ENCODE data around the gene ACSS3.
"Not testable (repeated sequence)": the region's sequence is repeated elsewhere in the genome, so short reads cannot be mapped to it uniquely, and the experiment has no call there.

The ACSS3 gene

DNA sequence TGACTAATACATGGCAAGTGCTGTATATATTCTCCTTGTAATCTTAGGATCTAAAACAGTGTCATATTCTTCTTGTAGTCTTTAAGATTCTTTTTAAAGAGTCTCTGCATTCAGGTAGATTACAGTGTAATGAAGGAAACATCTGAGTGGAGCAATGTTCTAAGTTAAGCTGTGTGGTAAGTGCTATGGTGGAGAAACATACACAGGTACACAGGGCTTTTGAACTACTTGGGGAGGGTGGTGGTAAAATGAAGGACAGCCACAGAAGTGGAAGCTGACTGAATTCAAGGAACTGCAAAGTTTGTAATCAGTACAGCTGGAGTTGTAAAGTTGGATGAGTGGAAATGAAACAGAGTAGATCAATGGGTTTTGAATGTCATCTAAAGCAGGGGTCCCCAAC is 27.8 kb downstream of the ACSS3 start (continued):
- TF ChIP-seq ZNF112 (tag by site-specific recombination; IDR thresholded peaks at IDR 0.05) (no peak), OVOL3 (tag by site-specific recombination; IDR thresholded peaks at IDR 0.05) (no peak), ZFP69B (tag by site-specific recombination; IDR thresholded peaks at IDR 0.05) (no peak), HOXD13 (CRISPR knock-in tag; IDR thresholded peaks at IDR 0.05; ENCODE audit: borderline replicate concordance) (no peak), ZNF747 (tag by site-specific recombination; IDR thresholded peaks at IDR 0.05) (no peak), ZNF600 (tag by site-specific recombination; IDR thresholded peaks at IDR 0.05) (no peak)
- TF ChIP-seq, protein P1, sequence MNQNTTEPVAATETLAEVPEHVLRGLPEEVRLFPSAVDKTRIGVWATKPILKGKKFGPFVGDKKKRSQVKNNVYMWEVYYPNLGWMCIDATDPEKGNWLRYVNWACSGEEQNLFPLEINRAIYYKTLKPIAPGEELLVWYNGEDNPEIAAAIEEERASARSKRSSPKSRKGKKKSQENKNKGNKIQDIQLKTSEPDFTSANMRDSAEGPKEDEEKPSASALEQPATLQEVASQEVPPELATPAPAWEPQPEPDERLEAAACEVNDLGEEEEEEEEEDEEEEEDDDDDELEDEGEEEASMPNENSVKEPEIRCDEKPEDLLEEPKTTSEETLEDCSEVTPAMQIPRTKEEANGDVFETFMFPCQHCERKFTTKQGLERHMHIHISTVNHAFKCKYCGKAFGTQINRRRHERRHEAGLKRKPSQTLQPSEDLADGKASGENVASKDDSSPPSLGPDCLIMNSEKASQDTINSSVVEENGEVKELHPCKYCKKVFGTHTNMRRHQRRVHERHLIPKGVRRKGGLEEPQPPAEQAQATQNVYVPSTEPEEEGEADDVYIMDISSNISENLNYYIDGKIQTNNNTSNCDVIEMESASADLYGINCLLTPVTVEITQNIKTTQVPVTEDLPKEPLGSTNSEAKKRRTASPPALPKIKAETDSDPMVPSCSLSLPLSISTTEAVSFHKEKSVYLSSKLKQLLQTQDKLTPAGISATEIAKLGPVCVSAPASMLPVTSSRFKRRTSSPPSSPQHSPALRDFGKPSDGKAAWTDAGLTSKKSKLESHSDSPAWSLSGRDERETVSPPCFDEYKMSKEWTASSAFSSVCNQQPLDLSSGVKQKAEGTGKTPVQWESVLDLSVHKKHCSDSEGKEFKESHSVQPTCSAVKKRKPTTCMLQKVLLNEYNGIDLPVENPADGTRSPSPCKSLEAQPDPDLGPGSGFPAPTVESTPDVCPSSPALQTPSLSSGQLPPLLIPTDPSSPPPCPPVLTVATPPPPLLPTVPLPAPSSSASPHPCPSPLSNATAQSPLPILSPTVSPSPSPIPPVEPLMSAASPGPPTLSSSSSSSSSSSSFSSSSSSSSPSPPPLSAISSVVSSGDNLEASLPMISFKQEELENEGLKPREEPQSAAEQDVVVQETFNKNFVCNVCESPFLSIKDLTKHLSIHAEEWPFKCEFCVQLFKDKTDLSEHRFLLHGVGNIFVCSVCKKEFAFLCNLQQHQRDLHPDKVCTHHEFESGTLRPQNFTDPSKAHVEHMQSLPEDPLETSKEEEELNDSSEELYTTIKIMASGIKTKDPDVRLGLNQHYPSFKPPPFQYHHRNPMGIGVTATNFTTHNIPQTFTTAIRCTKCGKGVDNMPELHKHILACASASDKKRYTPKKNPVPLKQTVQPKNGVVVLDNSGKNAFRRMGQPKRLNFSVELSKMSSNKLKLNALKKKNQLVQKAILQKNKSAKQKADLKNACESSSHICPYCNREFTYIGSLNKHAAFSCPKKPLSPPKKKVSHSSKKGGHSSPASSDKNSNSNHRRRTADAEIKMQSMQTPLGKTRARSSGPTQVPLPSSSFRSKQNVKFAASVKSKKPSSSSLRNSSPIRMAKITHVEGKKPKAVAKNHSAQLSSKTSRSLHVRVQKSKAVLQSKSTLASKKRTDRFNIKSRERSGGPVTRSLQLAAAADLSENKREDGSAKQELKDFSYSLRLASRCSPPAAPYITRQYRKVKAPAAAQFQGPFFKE (tag by site-specific recombination; IDR thresholded peaks at IDR 0.05; ENCODE audit: borderline replicate concordance) = no peak

DNA sequence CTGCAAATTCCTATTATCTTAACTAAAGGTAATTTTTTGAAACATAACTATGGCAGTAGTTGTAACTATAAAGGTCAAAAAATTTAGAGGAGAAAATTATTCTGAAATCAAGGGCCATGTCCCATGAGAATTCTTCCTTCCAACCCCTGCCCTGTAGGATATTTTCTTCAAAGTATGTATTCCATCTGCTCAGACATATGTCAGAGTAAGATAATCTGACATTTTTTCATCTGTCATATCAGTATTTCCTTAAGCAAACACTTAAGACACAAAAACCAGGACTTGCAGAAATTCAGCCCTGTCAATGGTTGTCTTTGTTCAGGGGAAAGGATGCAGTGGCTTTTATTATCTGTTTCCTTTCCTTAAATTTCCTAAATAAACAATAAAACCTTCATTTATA is 36.3 kb downstream of the ACSS3 start:
- ChIA-PET POLR2A (no interaction called here), CTCF (no interaction called here)
- no peak overlapping the region for H3K4me3 ChIP-seq (ENCODE audit: low read depth, low read length)
- H3K9me3 ChIP-seq (ENCODE audit: control insufficient read depth, insufficient read depth, low read depth, low read length) = no peaks in the 10 kb centered on the region
- no peak overlapping the region for H3K27ac ChIP-seq (ENCODE audit: extremely low read depth, low read depth, low read length)
- H3K4me1 ChIP-seq (ENCODE audit: control insufficient read depth, insufficient read depth, low read length) = no peaks in the 10 kb centered on the region
- TF ChIP-seq ZNF600 (tag by site-specific recombination; IDR thresholded peaks at IDR 0.05) (no peak), ZNF677 (tag by site-specific recombination; IDR thresholded peaks at IDR 0.05) (no peak), YY2 (tag by site-specific recombination; IDR thresholded peaks at IDR 0.05) (no peak), ZNF426 (tag by site-specific recombination; IDR thresholded peaks at IDR 0.05) (no peak), ZNF776 (tag by site-specific recombination; IDR thresholded peaks at IDR 0.05; ENCODE audit: borderline replicate concordance) (no peak), ZNF785 (tag by site-specific recombination; IDR thresholded peaks at IDR 0.05) (no peak), BCL11B (tag by site-specific recombination; IDR thresholded peaks at IDR 0.05; ENCODE audit: low read depth) (no peak)
- TF ChIP-seq, protein P2, sequence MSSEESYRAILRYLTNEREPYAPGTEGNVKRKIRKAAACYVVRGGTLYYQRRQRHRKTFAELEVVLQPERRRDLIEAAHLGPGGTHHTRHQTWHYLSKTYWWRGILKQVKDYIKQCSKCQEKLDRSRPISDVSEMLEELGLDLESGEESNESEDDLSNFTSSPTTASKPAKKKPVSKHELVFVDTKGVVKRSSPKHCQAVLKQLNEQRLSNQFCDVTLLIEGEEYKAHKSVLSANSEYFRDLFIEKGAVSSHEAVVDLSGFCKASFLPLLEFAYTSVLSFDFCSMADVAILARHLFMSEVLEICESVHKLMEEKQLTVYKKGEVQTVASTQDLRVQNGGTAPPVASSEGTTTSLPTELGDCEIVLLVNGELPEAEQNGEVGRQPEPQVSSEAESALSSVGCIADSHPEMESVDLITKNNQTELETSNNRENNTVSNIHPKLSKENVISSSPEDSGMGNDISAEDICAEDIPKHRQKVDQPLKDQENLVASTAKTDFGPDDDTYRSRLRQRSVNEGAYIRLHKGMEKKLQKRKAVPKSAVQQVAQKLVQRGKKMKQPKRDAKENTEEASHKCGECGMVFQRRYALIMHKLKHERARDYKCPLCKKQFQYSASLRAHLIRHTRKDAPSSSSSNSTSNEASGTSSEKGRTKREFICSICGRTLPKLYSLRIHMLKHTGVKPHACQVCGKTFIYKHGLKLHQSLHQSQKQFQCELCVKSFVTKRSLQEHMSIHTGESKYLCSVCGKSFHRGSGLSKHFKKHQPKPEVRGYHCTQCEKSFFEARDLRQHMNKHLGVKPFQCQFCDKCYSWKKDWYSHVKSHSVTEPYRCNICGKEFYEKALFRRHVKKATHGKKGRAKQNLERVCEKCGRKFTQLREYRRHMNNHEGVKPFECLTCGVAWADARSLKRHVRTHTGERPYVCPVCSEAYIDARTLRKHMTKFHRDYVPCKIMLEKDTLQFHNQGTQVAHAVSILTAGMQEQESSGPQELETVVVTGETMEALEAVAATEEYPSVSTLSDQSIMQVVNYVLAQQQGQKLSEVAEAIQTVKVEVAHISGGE (tag by site-specific recombination; conservative IDR thresholded peaks at IDR 0.05; ENCODE audit: low read depth) = no peak
- TF ChIP-seq, protein P3, sequence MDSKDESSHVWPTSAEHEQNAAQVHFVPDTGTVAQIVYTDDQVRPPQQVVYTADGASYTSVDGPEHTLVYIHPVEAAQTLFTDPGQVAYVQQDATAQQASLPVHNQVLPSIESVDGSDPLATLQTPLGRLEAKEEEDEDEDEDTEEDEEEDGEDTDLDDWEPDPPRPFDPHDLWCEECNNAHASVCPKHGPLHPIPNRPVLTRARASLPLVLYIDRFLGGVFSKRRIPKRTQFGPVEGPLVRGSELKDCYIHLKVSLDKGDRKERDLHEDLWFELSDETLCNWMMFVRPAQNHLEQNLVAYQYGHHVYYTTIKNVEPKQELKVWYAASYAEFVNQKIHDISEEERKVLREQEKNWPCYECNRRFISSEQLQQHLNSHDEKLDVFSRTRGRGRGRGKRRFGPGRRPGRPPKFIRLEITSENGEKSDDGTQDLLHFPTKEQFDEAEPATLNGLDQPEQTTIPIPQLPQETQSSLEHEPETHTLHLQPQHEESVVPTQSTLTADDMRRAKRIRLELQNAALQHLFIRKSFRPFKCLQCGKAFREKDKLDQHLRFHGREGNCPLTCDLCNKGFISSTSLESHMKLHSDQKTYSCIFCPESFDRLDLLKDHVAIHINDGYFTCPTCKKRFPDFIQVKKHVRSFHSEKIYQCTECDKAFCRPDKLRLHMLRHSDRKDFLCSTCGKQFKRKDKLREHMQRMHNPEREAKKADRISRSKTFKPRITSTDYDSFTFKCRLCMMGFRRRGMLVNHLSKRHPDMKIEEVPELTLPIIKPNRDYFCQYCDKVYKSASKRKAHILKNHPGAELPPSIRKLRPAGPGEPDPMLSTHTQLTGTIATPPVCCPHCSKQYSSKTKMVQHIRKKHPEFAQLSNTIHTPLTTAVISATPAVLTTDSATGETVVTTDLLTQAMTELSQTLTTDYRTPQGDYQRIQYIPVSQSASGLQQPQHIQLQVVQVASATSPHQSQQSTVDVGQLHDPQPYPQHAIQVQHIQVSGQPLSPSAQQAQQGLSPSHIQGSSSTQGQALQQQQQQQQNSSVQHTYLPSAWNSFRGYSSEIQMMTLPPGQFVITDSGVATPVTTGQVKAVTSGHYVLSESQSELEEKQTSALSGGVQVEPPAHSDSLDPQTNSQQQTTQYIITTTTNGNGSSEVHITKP (tag by site-specific recombination; IDR thresholded peaks at IDR 0.05) = no peak
- no peaks in the 10 kb centered on the region for H3K36me3 ChIP-seq (ENCODE audit: control insufficient read depth in 2 of 2, insufficient read depth in 1 of 2, low read length in 2 of 2)

DNA sequence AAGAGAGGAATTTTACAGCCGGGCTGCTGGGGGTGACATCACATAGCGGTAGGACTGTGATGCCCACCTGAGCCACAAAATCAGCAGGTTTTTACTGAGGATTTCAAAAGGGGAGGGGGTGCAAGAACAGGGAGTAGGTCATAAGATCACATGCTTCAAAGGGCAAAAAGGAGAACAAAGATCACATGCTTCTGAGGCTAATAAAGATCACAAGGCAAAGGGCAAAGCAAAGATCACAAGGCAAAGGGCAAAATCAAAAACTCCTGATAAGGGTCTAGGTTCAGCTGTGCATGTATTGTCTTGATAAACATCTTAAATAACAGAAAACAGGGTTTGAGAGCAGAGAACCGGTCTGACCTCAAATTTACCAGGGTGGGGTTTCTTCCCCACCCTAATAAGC is 41.2 kb downstream of the ACSS3 start:
- H3K27ac ChIP-seq (ENCODE audit: extremely low read depth, low read depth, low read length); H3K9me3 ChIP-seq (ENCODE audit: control insufficient read depth, insufficient read depth, low read depth, low read length); POLR2A ChIA-PET; H3K36me3 ChIP-seq (ENCODE audit: control insufficient read depth in 2 of 2, insufficient read depth in 1 of 2, low read length in 2 of 2); H3K4me3 ChIP-seq (ENCODE audit: low read depth, low read length); H3K4me1 ChIP-seq (ENCODE audit: control insufficient read depth, insufficient read depth, low read length): not testable (repeated sequence)
- CTCF ChIA-PET = interaction anchor here (0.8 kb wide), 1 partner anchor 11 kb away, joined by 3 read pairs; no protein-coding TSS in a partner anchor
